GM18519 (cell line): Measurements from ENCODE around the gene ALPK1.
A peak's percentile ranks its signal among the peaks of the same experiment; 100 is the strongest.
"Not testable (repeated sequence)": the region's sequence is repeated elsewhere in the genome, so short reads cannot be mapped to it uniquely, and the experiment has no call there.

ENCODE experiments used
- ATAC-seq: cut with Tn5 transposase; IDR thresholded peaks from one replicate; pipeline ENCODE4 v1.9.1; 2021; ENCODE audit warnings: mild to moderate bottlenecking, moderate library complexity; ENCODE audit not compliant: unreplicated experiment, low FRiP score

Gene ALPK1

DNA sequence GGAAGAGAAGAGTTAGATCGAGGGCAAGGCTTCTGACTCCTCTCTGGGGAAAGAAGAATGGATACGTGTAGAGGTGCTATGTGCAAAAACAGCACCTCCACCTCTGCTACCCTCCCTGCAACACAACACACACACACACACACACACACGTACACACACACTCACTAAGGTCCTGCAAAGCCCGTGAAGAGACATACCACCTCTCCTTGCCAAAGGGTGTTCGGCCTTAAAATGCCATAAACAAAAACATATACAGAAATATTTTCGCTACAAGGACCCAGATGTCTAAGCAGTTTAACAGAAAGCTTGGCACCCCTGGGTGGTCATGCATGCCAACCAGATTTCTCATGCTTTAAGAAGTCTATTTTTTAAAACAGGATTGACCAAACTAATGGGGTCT lies 13.0 kb upstream of the ALPK1 start:
- no peak for ATAC-seq

DNA sequence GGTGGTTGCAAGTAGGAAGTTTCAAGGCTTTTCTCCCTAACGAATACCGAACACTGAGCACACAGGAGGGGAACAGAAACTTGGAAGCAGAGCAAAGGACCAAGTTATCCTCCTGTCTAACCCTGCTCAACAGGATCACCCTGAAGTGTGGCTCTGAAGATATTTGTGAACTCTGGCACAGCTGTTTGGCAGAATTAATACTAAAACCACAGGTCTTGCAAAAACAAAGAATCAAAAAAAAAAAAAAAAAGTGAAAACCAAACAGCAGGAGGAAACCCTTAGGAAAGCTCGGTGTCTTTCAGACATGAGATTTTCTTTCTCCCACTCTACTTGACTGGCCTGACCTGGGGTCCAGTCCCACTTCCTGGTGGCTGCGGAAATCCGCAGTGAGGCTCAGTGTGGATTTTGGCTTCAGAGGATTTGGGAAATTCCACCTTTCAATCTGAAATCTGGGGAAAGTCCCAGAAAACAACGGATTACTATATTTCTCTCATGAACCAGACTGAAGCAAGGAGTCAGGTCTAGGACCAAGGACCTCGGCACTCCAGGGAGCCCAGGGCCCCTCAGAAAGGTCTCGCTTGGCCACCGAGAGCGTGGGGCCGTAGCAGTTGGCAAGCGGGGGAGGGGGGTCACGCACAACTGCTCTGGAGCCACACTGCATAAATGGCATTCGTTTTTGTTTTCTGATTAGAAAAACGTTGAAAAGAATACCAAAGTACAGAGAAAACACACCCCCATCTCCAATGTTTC lies 12.3 kb upstream of the ALPK1 start:
- no peak for ATAC-seq

DNA sequence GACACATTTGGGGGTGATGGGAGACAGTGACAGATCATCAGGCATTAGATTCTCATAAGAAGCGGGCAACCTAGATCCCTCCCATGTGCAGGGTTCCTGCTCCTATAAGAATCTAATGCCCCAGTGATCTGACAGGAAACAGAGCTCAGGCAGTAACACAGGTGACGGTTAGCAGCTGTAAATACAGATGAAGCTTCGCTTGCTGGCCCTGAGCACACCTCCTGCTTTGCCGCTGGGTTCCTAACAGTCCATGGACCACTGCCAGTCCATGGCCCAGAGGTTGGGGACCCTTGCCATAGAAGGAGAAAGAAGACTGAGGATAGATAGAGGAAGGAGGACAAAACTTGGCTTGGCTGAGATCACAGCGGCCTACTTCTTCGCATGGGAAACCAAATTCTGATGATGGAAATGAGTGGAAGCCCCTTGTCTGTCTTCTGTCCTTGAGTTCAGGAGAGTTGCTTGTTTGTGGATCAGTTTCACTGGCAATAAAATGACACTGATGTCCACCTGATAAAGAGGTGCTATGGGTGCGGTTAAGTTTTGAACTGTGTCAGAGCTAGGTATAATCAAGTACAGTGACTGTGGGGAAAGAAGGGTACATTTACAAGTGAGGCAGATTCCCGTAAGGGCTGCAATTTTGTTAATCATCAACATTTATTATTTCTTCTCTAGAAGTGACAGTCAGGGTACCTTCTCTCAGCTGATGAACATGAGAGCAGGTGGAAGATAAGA lies 9.7 kb upstream of the ALPK1 start:
- no peak for ATAC-seq

- ATAC-seq = peak; percentile 33
Observed at GRCh38 chr4:112288455-112288854, 8.7 kb upstream of the ALPK1 start.

DNA sequence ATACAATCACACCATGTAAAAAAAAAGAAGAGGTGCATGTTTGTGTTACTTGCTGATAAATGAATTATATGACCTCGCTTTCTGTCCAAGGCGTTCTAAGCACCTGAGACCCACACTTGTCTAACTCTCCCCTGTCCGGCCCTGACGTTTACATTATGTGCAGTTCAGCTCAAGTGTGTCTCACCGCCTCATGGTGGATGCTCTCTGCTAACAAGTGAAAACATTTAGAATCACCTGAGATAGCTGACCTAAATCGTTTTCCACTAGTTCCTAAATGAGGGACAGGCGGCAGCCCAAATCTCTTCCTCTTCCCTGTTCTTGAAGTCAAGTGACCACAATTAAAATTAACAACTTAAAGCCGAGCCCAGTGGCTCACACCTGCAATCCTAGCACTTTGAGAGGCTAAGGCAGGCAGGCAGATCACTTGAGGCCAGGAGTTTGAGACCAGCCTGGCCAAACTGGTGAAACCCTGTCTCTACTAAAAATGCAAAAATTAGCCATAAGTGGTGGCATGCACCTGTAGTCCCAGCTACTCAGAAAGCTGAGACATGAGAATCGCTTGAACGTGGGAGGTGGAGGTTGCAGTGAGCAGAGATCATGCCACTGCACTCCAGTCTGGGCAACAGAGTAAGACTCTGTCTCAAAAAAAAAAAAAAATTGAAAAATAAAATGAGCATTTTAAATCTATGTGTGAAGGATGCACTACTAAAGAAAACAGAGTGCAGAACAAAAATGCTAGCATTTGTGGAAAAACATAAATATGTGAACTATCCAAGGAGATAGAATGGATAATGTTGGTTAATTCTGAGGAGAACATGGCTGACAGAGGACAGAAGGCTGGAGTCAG lies 7.5 kb upstream of the ALPK1 start:
- ATAC-seq = no peak

- ATAC-seq = no peak
Observed at GRCh38 chr4:112290341-112290740, 6.8 kb upstream of the ALPK1 start.

- ATAC-seq = no peak
Observed at GRCh38 chr4:112299721-112300120, 2.6 kb downstream of the ALPK1 start.

- ATAC-seq = no peak
Observed at GRCh38 chr4:112302320-112303274, 5.4 kb downstream of the ALPK1 start.

- ATAC-seq = not testable (repeated sequence)
Observed at GRCh38 chr4:112305477-112305876, 8.3 kb downstream of the ALPK1 start.

DNA sequence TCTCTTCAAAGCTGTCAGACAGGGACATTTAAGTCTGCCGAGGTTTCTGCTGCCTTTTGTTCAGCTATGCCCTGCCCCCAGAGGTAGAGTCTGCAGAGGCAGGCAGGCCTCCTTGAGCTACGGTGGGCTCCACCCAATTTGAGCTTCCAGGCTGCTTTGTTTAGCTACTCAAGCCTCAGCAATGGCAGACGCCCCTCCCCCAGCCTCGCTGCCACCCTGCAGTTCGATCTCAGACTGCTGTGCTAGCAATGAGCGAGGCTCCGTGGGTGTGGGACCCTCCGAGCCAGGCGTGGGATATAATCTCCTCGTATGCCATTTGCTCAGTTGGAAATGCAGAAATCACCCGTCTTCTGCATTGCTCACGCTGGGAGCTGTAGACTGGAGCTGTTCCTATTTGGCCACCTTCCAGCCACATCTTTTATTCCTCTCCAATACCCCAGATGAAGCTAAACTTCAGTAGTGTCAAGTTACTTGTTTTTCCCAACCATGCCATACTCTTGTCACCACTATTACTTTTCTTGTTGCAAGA lies 12.2 kb downstream of the ALPK1 start:
- ATAC-seq = not testable (repeated sequence)

- no peak for ATAC-seq
Observed at GRCh38 chr4:112311516-112311915, 14.3 kb downstream of the ALPK1 start.

DNA sequence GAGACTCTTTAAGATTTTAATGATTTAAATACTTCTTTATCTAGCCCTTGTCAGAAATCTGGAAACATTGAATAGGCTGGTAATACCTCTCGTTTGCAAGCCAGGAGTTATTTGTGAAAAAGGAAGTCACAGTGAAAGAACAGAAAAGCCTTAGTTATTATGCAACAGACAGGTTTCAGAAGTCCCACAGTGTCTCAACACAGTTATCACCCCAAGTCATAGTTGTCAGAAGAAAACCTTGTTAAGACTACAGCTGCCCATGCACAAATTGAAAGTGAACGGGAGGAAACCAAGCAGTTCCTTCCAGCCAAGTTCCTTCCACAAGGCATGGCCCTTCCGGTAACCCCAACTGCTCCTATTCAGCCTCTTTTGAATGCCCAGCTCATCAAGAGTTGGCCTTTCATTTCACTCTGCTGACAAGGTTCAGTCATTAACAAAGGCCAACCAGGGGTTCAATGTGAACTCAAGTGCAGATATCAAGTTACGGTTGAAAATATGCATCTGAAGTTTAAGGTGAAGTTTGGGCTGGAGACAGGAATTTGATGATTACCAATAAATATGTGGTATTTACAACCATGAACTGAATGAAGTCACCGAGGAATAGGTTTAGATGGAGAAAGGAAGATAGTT lies 15.6 kb downstream of the ALPK1 start:
- peak; percentile 95 for ATAC-seq

GRCh38 chr4:112315446-112315845 lies 18.3 kb downstream of the ALPK1 start:
- ATAC-seq = no peak

DNA sequence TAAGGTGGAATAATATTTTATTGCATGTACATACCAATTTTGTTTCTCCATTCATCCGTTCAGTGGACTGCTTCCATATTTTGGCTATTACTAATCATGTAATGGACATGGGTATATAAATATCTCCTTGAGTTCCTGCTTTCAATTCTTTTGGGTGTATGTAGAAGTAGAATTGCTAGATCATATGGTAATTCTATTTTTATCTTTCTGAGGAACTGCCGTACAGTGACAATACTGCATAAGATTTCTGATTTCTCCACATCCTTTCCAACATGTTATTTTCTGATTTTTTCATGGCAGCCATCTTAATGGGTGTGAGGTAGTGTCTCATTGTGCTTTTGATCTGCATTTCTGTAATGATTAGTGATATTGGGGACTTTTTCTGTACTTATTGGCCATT lies 19.2 kb downstream of the ALPK1 start:
- no peak for ATAC-seq

- ATAC-seq = peak; percentile 96
Observed at GRCh38 chr4:112318239-112319142, 21.3 kb downstream of the ALPK1 start.

- ATAC-seq = no peak
Observed at GRCh38 chr4:112321776-112322684, 24.9 kb downstream of the ALPK1 start.

DNA sequence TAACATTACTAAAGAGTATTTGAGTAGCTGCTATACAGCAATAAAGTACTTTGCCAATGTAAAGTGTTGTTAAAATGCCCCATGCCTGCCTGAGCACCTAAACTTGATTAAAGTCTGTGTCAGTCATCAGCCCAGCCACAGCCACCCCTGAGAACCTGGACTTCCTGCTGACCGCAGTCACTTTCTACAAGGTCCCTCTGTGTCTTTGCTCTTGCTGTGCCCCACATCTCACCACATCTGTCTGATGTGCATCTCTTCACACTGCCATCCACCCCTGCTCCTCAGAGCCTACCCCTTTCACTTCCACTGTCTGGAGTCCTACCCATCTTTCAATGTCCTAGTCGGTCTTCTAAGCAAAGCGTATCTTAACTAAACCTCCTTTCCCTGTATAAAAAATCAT lies 25.7 kb downstream of the ALPK1 start:
- ATAC-seq = no peak
